Measurements from ENCODE around the gene MTHFSD.

The MTHFSD gene

GRCh38 chr16:86498671-86499439, 56.2 kb downstream of the MTHFSD start:
- DNase-seq = no peak

GRCh38 chr16:86498155-86498670, 56.8 kb downstream of the MTHFSD start:
- no peak for DNase-seq

- no peak for DNase-seq
Observed at GRCh38 chr16:86497551-86498021, 57.4 kb downstream of the MTHFSD start.

- no peak for DNase-seq
Observed at GRCh38 chr16:86496929-86497461, 58.0 kb downstream of the MTHFSD start.

- no peak for DNase-seq
Observed at GRCh38 chr16:86496262-86496928, 58.6 kb downstream of the MTHFSD start.

- DNase-seq = no peak
Observed at GRCh38 chr16:86495756-86496261, 59.2 kb downstream of the MTHFSD start.

- no peak for DNase-seq
Observed at GRCh38 chr16:86495357-86495701, 59.7 kb downstream of the MTHFSD start.

GRCh38 chr16:86494565-86495356, 60.3 kb downstream of the MTHFSD start:
- no peak for DNase-seq

GRCh38 chr16:86494039-86494564, 60.9 kb downstream of the MTHFSD start:
- no peak for DNase-seq

- DNase-seq = no peak
Observed at GRCh38 chr16:86492961-86493629, 61.9 kb downstream of the MTHFSD start.

- DNase-seq = no peak
Observed at GRCh38 chr16:86492267-86492960, 62.6 kb downstream of the MTHFSD start.

GRCh38 chr16:86491640-86492023, 63.4 kb downstream of the MTHFSD start:
- no peak for DNase-seq

GRCh38 chr16:86490859-86491639, 64.0 kb downstream of the MTHFSD start:
- DNase-seq = no peak

GRCh38 chr16:86485746-86486145, 69.3 kb downstream of the MTHFSD start:
- no peak for DNase-seq

GRCh38 chr16:86484240-86484639, 70.8 kb downstream of the MTHFSD start:
- no peak for DNase-seq

- no peak for DNase-seq
Observed at GRCh38 chr16:86481607-86482006, 73.4 kb downstream of the MTHFSD start.

GRCh38 chr16:86480444-86480843, 74.6 kb downstream of the MTHFSD start:
- DNase-seq = no peak
